SK-N-SH (cell line): ENCODE data around the gene ZSCAN22. TPM values are rescaled to one million over a fixed set of nuclear protein-coding genes. Genes with fewer than 3 reads are reported as not detected.

Experiments used
- CTCF ChIA-PET: fragments of 300-600, 350-600 bp; formaldehyde crosslinking; extraction: SDS; loops from one replicate; lab custom pipeline; 2021; lab: Yijun Ruan, JAX
- POLR2A ChIA-PET: fragments of 350-600 bp; sonication (Branson Sonifier 250); formaldehyde crosslinking; extraction: SDS; loops from one replicate; lab custom pipeline; 2020; ENCODE audit warnings: antibody characterized with exemption, inconsistent platforms; lab: Yijun Ruan, JAX
- DNase-seq: peaks from one replicate; pipeline ENCODE4 v3.0.0; 2012
- H2AFZ ChIP-seq: fragments of 200-600 bp; sonication (generic); 2 replicates; pipeline ENCODE4 v1.8.1; 2016; ENCODE audit warnings: antibody characterized with exemption, mild to moderate bottlenecking, low read depth
- H3F3A ChIP-seq: fragments of 200-600 bp; sonication (generic); replicated peaks from 2 replicates; pipeline ENCODE3; 2016; ENCODE audit warnings: antibody characterized with exemption, mild to moderate bottlenecking; ENCODE audit not compliant: insufficient read depth
- H3K27ac ChIP-seq, 2 experiments: fragments of 200-500 bp in 1 of 2; fragments of 200-600 bp in 1 of 2; sonication (Bioruptor generic) in 1 of 2; sonication (generic), shearing (Covaris generic) in 1 of 2; 2 replicates each; pipeline versions ENCODE4 v1.5.1 to v1.6.1; 2014 to 2016; ENCODE audit warnings: low read depth in 2 of 2, inconsistent platforms in 1 of 2, low read length in 1 of 2, mild to moderate bottlenecking in 1 of 2, mixed read lengths in 1 of 2
- H3K27me3 ChIP-seq: fragments of 200-600 bp; sonication (generic), shearing (Covaris generic); 2 replicates; pipeline ENCODE4 v1.6.1; 2016; ENCODE audit warnings: mixed run types; ENCODE audit not compliant: insufficient read depth
- H3K36me3 ChIP-seq, 2 experiments: fragments of 200-500 bp in 1 of 2; fragments of 200-600 bp in 1 of 2; sonication (Bioruptor generic) in 1 of 2; sonication (generic) in 1 of 2; replicated peaks in 1 of 2; 2 replicates each; pipeline versions ENCODE3 to v1.5.1; 2014 to 2016; ENCODE audit warnings: low read length in 1 of 2, mild to moderate bottlenecking in 1 of 2; ENCODE audit not compliant: insufficient read depth in 2 of 2, control insufficient read depth in 1 of 2
- H3K4me1 ChIP-seq, 2 experiments: fragments of 200-500 bp in 1 of 2; fragments of 200-600 bp in 1 of 2; sonication (Bioruptor generic) in 1 of 2; sonication (generic), shearing (Covaris generic) in 1 of 2; 2 replicates each; pipeline versions ENCODE4 v1.5.1 to v1.6.1; 2014 to 2016; ENCODE audit warnings: low read depth in 1 of 2, low read length in 1 of 2, mixed run types in 1 of 2; ENCODE audit not compliant: insufficient read depth in 2 of 2, control insufficient read depth in 1 of 2
- H3K4me2 ChIP-seq: fragments of 200-600 bp; sonication (generic), shearing (Covaris generic); 2 replicates; pipeline ENCODE4 v1.6.1; 2017; ENCODE audit warnings: mixed run types
- H3K4me3 ChIP-seq, 2 experiments: fragments of 200-500 bp in 1 of 2; fragments of 200-600 bp in 1 of 2; sonication (Bioruptor generic) in 1 of 2; sonication (generic), shearing (Covaris generic) in 1 of 2; 2 replicates each; pipeline versions ENCODE4 v1.5.1 to v1.8.1; 2014 to 2016; ENCODE audit warnings: low read depth in 2 of 2, inconsistent platforms in 1 of 2, low read length in 1 of 2, mild to moderate bottlenecking in 1 of 2, mixed read lengths in 1 of 2, moderate library complexity in 1 of 2
- H3K79me2 ChIP-seq: fragments of 200-600 bp; sonication (generic); 2 replicates; pipeline ENCODE4 v1.8.1; 2017; ENCODE audit warnings: mild to moderate bottlenecking; ENCODE audit not compliant: insufficient read depth
- H3K9ac ChIP-seq: fragments of 200-600 bp; sonication (generic); 2 replicates; pipeline ENCODE4 v1.6.1; 2017; ENCODE audit warnings: mixed run types
- H3K9me2 ChIP-seq: fragments of 200-600 bp; sonication (generic); 2 replicates; pipeline ENCODE4 v1.6.1; 2017; ENCODE audit warnings: mixed run types
- H3K9me3 ChIP-seq: fragments of 200-600 bp; sonication (generic); 2 replicates; pipeline ENCODE4 v1.6.1; 2017; ENCODE audit warnings: mixed run types, mild to moderate bottlenecking, moderate library complexity
- H4K20me1 ChIP-seq: fragments of 200-600 bp; sonication (generic); 2 replicates; pipeline ENCODE4 v1.6.1; 2017; ENCODE audit warnings: mild to moderate bottlenecking, mixed run types; ENCODE audit not compliant: insufficient read depth
- CHD2 ChIP-seq: fragments of 150-350 bp; IDR thresholded peaks from 2 replicates; pipeline ENCODE4 v1.6.1; 2018; ENCODE audit warnings: low read length; ENCODE audit not compliant: partially characterized antibody
- CTCF ChIP-seq: fragments of 200-600 bp; sonication (generic); IDR thresholded peaks from 2 replicates; pipeline ENCODE4 v1.6.1; 2017; ENCODE audit warnings: antibody characterized with exemption, mild to moderate bottlenecking, moderate library complexity
- EZH2phosphoT487 ChIP-seq: fragments of 200-600 bp; sonication (generic); IDR thresholded peaks from 2 replicates; pipeline ENCODE4 v1.6.1; 2017; ENCODE audit warnings: low read depth, mixed run types, mild to moderate bottlenecking, antibody characterized with exemption, moderate library complexity, borderline replicate concordance
- FOSL2 ChIP-seq: IDR thresholded peaks from 2 replicates; pipeline ENCODE4 v1.4.0; 2012; ENCODE audit warnings: low read depth, mild to moderate bottlenecking, moderate library complexity, borderline replicate concordance
- FOXM1 ChIP-seq: IDR thresholded peaks from 2 replicates; pipeline ENCODE4 v1.4.0; 2012; ENCODE audit warnings: low read depth, mild to moderate bottlenecking
- GABPA ChIP-seq: IDR thresholded peaks from 2 replicates; pipeline ENCODE4 v1.4.0; 2012; ENCODE audit warnings: low read depth, mild to moderate bottlenecking
- IRF3 ChIP-seq: fragments of 150-350 bp; IDR thresholded peaks from 2 replicates; pipeline ENCODE4 v1.6.1; 2016; ENCODE audit warnings: mild to moderate bottlenecking, low read depth, low read length
- JUND ChIP-seq: IDR thresholded peaks from 2 replicates; pipeline ENCODE4 v1.4.0; 2012
- MEF2A ChIP-seq: IDR thresholded peaks from 2 replicates; pipeline ENCODE4 v1.4.0; 2012; ENCODE audit warnings: low read depth, borderline replicate concordance
- NFIC ChIP-seq: IDR thresholded peaks from 2 replicates; pipeline ENCODE4 v1.4.0; 2012; ENCODE audit warnings: borderline replicate concordance
- RAD21 ChIP-seq: IDR thresholded peaks from 2 replicates; pipeline ENCODE4 v1.6.1; 2012; ENCODE audit warnings: mild to moderate bottlenecking, low read length
- RCOR1 ChIP-seq: fragments of 150-350 bp; IDR thresholded peaks from 2 replicates; pipeline ENCODE4 v1.6.1; 2017; ENCODE audit warnings: antibody characterized with exemption, low read length
- REST ChIP-seq: IDR thresholded peaks from 2 replicates; pipeline ENCODE4 v1.6.1; 2012; ENCODE audit warnings: mild to moderate bottlenecking, low read depth, low read length, moderate library complexity
- RFX5 ChIP-seq: IDR thresholded peaks from 2 replicates; pipeline ENCODE4 v1.6.1; 2012; ENCODE audit warnings: mild to moderate bottlenecking, improper control_type of control experiment, low read length
- TCF12 ChIP-seq: IDR thresholded peaks from 2 replicates; pipeline ENCODE4 v1.4.0; 2012
- USF1 ChIP-seq: IDR thresholded peaks from 2 replicates; pipeline ENCODE4 v1.4.0; 2012; ENCODE audit warnings: low read depth, borderline replicate concordance
- YY1 ChIP-seq: IDR thresholded peaks from 2 replicates; pipeline ENCODE4 v1.4.0; 2012; ENCODE audit warnings: low read depth, mild to moderate bottlenecking
- ZBTB33 ChIP-seq: IDR thresholded peaks from 2 replicates; pipeline ENCODE4 v1.4.0; 2012; ENCODE audit warnings: low read depth, borderline replicate concordance
- WGBS: methylation state at CpG from one replicate; pipeline ENCODE4 v1.1.6; 2017; ENCODE audit warnings: low lambda C conversion rate; 5-methylcytosine and 5-hydroxymethylcytosine counted together
- polyA plus RNA-seq, 3 experiments: library from polyadenylated mRNA; depleted of rRNA; stranded (reverse); fragments of >200 nt; gene quantifications; 2 replicates each; pipeline ENCODE4 v1.2.3, GENCODE V29; 2012

Gene ZSCAN22
- polyA plus RNA-seq, 1 of the 3 experiments (the other 2 are of a cell fraction): 2.3 TPM

- POLR2A ChIA-PET: interaction anchor here (1.1 kb wide), 1 partner anchor 29 kb away, joined by 3 read pairs; no protein-coding TSS in a partner anchor
- Histone ChIP-seq H3K27ac (no peak overlapping the region), H2AFZ (no peak overlapping the region), H3K9me2 (no peaks in the 10 kb centered on the region), H3K4me2 (no peak overlapping the region), H3K9ac (no peak overlapping the region), H3K4me3 (no peak overlapping the region), H3F3A (peaks cover 3% of the 10 kb centered on the region), H3K79me2 (peaks cover 5% of the 10 kb centered on the region; the same call in 1 of the 2 replicates), H3K9me3 (no peaks in the 10 kb centered on the region), H3K4me1 (no peaks in the 10 kb centered on the region), H3K36me3 (peaks cover 24 to 26% of the 10 kb centered on the region in 2 experiments), H4K20me1 (peaks cover 5% of the 10 kb centered on the region; the same call in 1 of the 2 replicates), H3K27me3 (no peaks in the 10 kb centered on the region)
- no peak for DNase-seq
- CTCF ChIA-PET: no interaction called here
- 64% methylated on average over 4 of the region's 4 CpGs for WGBS
- TF ChIP-seq EZH2phosphoT487: no peak
- no peak for TF ChIP-seq FOXM1
- TF ChIP-seq TCF12: no peak
- TF ChIP-seq RAD21: no peak
- no peak for TF ChIP-seq YY1
These were observed 8.5 kb upstream of the ZSCAN22 start for GRCh38 chr19:58318297-58318696.

GRCh38 chr19:58319241-58319640, 7.6 kb upstream of the ZSCAN22 start:
- Histone ChIP-seq H3K27ac (no peak overlapping the region), H3K36me3 (peaks cover 15 to 17% of the 10 kb centered on the region in 2 experiments), H3K4me1 (no peaks in the 10 kb centered on the region)
- TF ChIP-seq REST: no peak
- no peak for TF ChIP-seq ZBTB33
- TF ChIP-seq CTCF: no peak
- TF ChIP-seq CHD2: no peak
- no peak for TF ChIP-seq NFIC
- no peak for TF ChIP-seq TCF12
- no peak for TF ChIP-seq JUND
- no peak for TF ChIP-seq USF1
- no peak for TF ChIP-seq IRF3
- no peak for TF ChIP-seq GABPA
- no peak for TF ChIP-seq MEF2A
- TF ChIP-seq RCOR1: no peak
- TF ChIP-seq YY1: no peak
- TF ChIP-seq FOSL2: no peak
- no peak for TF ChIP-seq RFX5
- TF ChIP-seq, all 33 proteins: peak for 0
- Histone ChIP-seq H4K20me1 (peaks cover 5% of the 10 kb centered on the region; the same call in 1 of the 2 replicates), H3K9me2 (no peaks in the 10 kb centered on the region), H3K4me2 (no peak overlapping the region), H3K9me3 (no peaks in the 10 kb centered on the region), H3K27me3 (no peaks in the 10 kb centered on the region), H3F3A (peaks cover under 1% of the 10 kb centered on the region), H2AFZ (no peak overlapping the region), H3K79me2 (peaks cover 7% of the 10 kb centered on the region), H3K9ac (no peak overlapping the region), H3K4me3 (no peak overlapping the region)
- POLR2A ChIA-PET: no interaction called here
- WGBS: 91% methylated on average over 10 of the region's 10 CpGs
- CTCF ChIA-PET: no interaction called here
- no peak for DNase-seq
